DMS53 (cell line): ENCODE measurements around the gene TRIM71.
"Not testable (repeated sequence)": the region's sequence is repeated elsewhere in the genome, so short reads cannot be mapped to it uniquely, and the experiment has no call there.

Experiments used
- DNase-seq: peaks from one replicate; lab custom pipeline; 2025; lab: John Stamatoyannopoulos, UW

The TRIM71 gene

DNA sequence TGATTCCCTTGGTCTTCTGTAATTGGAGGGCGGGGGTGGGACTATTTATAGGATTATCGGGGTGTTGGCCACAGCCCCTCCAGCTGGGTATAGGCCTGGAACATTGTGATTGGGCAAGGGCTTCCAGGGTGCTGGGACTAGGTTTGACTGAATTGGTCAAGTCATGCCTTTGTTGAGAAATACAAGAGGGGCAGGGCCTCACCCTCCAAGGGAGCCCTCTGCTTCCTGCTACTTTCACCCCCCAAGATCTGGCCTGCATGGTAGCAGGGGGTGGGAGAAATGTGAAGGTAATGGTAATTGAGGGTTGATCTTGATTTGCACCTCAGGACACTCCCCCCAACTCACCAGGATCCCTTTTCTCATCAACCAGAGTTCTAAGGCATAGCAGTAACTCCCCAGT, 25.2 kb downstream of the TRIM71 start:
- DNase-seq: no peak

DNA sequence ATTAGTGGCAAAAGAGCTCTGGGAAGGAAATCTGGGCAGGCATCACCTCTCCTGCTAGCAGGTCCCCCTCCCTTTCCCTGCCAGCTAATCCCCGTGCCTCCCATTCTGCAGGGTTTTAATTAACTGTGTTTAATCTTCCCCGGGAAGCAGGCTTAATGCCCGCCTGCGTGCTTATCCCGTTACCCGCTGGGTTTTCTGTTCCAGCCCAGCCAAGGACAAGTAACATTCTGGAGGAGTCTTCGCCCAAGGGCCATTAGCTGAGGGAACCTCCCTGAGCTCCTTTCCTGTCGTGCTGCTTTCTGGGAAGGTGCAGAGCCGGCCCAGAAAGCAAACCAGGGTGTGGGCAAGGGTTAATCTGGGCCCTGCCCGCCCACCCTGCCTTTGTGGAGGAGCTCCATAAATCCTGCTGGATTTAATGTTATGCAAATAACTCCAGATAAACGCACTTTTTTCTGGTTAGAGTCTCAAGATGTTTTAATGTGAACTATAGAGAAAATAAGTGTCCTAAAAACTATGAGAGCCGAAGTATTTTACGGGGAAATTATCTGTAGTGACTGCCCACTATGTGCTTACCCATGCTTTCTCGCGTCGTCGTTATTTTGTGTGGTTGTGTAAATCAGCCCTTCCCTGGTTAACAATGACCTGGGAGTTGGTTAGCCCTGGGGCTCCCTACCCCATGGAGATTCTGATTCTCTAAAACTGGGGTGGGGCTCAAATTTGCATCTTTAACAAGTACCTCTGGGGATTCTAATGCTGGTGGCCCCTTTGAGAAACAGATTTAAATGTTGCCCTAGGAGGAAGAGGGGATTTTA, 25.9 kb downstream of the TRIM71 start:
- DNase-seq: no peak

- DNase-seq: no peak
Observed at GRCh38 chr3:32844322-32844654, 26.5 kb downstream of the TRIM71 start.

DNA sequence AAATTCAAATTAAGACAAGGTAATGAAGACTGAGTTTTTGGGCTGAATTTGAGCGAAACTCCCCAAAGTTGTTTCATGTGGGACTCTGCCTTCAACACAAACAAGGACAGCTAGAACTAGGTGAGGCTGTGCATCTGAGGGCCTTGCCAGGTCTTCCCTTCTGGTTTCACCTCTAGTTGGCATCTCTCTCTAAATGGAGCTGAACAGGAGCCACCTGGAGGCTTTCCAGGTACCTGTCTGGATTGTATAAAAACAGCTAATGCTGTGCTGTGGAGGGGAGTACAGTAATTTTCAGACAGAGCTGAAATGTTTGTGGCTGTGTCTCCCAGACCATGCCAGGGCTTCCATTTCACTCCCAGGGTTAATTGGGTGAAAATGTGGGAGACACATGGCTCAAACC, 27.1 kb downstream of the TRIM71 start:
- DNase-seq: no peak

DNA sequence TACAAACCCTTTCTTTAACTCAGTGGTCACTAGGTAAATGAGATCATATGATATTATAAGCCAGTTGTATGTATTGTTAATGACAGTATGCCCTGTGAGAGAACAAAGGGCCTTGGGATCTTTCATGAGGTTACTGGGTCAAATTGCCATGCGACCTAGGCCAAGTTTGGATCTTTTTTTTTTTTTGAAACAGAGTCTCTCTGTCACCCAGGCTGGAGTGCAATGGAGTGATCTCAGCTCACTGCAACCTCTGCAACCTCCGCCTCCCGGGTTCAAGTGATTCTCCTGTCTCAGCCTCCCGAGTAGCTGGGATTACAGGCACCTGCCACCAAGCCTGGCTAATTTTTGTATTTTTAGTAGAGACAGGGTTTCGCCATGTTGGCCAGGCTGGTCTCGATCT, 27.7 kb downstream of the TRIM71 start:
- not testable (repeated sequence) for DNase-seq

GRCh38 chr3:32847045-32847444, 29.2 kb downstream of the TRIM71 start:
- DNase-seq: not testable (repeated sequence)

GRCh38 chr3:32847528-32847927, 29.7 kb downstream of the TRIM71 start:
- no peak for DNase-seq

DNA sequence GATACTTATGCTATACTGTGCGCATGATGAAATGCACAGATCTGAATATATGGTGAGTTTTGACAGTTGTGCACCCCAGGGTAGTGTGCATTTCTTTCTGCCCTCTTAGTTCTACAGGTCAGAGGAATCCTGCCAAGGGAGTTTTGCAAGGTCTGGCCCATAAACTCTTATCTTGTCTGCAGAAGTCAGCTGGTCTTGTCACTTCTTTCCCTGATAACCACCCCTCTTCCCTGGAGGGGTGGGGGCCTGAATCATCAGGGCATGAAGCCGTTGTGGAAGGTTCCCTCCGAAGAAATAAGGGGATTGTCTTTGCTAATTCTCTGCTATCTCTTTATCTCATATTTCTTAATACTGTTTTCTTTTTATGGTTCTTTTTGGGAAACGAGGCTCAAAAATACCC, 30.4 kb downstream of the TRIM71 start:
- DNase-seq: no peak

DNA sequence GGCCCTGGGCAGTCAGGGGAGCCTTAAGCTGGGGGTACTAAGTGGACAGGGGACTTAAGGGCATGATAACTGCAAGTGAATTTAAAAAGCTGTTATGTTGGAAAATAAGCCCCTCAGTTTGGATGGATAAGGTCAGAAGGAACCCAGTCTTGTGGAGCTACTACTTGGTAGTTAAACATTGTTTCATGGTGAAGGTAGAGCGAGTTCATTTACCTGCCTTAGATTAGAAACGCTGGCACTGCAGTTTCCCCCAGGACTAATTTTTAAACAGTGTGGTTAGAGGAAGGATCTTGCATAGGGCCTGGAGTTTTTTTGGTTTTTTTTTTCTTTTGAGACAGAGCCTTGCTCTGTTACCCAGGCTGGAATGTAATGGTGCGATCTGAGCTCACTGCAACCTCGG, 31.2 kb downstream of the TRIM71 start:
- no peak for DNase-seq

GRCh38 chr3:32850226-32850625, 32.4 kb downstream of the TRIM71 start:
- no peak for DNase-seq

DNA sequence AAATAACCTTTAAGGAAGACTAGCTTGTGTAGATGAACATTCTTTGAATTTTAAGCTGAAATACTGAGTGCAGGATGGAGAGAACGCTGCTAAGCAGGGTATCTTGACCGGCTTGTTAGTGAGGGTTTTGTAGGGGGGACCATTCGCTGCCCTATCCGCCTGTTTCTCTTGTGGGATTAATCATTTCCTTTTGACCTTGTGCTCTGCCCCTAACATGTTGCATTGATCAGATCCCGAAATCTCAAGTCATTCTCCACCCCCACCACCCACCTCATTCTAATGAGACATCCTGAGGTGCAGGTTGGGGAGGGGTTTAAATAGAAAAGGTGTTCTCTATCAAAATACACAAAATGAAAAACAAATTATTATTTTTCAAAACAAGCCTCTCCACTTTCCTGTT, 32.8 kb downstream of the TRIM71 start:
- DNase-seq: no peak

GRCh38 chr3:32852146-32852545, 34.3 kb downstream of the TRIM71 start:
- no peak for DNase-seq

- no peak for DNase-seq
Observed at GRCh38 chr3:32855350-32855953, 37.7 kb downstream of the TRIM71 start.

DNA sequence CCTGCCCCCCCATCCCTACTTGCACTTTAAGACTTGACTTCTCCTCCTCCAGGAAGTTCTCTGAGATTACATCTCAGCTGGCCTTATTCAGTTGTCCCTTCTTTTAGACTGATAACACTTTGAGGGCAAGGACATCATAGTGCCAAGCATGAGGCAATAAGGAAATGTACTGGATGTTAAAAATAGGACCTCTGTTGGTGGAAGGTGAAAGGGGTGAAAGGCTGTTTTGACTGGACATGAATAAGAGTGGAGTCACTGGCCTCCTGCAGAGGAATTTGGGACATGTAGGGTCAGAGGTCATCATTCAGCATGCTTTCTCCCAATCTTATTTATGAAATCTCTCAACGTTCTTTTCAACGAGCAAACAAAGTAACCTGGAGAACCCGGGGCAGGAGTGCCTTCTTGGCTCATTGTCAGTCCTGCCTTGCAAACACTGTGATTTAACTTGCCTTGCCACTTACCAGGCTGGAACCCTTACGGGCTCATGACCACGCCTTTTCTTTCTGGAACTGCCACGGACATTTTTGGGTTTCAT, 38.6 kb downstream of the TRIM71 start:
- no peak for DNase-seq

- DNase-seq: no peak
Observed at GRCh38 chr3:32856901-32857507, 39.2 kb downstream of the TRIM71 start.

GRCh38 chr3:32857921-32858320, 40.1 kb downstream of the TRIM71 start:
- no peak for DNase-seq

- DNase-seq: no peak
Observed at GRCh38 chr3:32859604-32860237, 41.9 kb downstream of the TRIM71 start.

DNA sequence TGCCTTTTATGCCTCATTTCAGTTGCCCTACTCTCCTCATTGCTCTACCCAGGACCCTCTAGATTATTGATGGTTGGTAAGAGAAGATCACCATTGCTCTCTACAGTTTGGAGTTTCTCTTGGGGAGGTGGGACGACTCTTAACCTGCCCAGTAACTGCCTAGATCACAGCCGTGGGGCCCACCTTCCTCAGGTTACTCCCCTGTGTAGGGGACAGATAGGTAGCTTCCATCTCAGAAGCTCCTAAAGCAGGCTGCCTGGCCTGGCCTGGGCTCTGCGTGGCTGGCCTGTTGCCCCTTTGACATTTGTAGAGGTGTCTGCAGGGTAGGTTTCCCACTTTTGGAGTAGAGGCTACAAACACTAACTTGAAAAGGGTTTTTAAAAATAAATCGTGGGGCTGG, 42.7 kb downstream of the TRIM71 start:
- no peak for DNase-seq

DNA sequence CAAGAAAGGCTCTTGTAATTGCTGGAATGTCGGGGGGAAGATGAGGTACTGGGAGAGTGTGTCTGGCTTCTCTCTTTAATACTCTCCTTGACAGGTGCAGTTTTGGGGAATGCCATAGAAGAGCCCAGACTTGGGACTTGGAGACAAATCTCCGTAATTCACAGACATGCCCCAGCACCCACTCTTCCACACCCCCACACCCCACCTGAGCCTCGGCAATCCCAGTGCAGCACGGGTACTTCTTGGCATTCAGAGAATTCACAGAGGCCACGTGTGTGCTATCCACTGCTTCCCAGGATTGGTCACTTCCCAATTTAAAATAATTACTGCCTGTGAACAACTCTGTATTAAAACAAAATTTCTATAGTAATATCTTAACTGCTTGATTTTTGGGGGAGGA, 43.9 kb downstream of the TRIM71 start:
- no peak for DNase-seq

DNA sequence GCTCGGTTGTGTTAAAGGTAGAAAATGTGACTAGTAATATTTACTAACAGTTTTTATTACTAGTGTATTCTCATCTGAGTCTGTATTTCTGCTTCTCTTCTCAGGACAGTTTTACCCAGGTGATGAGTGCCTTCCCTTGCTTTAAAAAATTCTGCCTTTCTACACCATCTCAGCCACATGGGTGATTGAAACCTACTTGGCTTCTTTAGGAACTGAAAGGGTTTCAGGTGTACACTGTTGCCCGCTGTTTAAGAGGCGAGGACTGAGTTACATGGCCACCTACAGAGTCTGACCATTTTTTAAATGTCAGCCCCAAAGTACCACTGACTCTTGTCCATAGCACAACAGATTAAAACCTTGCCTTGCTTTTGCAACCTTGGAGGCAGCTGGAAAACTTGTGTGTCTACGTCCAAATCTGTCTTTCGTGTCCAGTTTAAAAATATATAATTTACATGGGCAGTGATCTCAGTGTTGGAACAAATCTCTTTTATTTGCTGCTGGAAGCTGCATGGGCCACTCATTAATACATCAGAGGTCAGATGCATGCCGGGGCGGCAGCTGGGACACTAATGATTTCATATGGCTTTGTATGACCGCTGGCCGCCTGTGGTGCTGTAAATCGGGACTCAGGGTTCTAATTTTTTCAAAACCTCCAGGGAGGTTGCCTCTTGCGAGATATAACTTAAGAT, 44.6 kb downstream of the TRIM71 start:
- DNase-seq: no peak

DNA sequence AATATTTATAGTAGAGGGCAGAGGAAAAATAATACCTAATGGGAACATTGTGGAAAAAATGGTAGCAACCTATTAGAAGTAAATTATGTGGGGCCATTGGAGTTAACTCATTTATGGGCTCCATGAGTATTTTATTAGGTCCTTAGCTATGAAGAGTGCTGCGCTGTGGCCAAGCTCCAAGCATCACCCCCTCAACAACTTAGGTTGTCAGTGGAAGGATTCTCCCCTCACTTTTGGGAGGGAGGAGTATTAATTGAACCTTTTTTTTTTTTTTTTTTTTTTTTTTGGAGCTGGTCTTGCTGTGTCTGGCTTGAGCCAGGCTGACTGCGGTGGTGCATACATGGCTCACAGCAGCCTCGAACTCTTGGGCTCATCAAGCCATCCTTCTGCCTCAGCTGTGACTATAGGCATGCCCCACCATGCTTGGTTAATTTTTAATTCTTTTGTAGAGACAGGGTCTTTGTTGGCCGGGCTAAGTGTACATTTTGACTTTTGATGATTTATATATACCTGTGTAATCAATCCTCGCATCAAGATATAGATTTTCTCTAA, 45.2 kb downstream of the TRIM71 start:
- DNase-seq: no peak

DNA sequence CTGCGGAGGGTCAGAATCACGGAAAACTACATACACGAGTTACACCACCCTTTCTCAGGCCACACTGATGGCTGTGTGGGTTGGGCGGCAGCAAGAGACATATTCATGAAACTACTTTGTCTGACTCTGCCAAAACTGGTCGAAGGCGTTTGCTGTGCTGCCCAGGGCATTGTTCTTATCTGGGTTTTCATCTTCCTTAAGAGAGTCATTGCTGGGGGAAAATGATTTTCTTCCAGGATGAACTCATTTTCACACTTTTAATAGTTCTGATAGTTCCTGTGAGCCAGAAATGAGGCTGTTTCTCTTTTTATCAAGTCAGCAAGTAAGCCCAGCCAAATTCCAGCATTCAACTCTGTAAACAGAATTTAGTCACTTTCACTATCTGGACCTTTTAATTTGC, 47.6 kb downstream of the TRIM71 start:
- no peak for DNase-seq
